Glutamatergic neuron (in vitro differentiated cells): ENCODE measurements around the gene RNF220. TPM values are rescaled to one million over a fixed set of nuclear protein-coding genes. Genes with fewer than 3 reads are reported as not detected.

Source experiments
- DNase-seq: peaks from one replicate; pipeline ENCODE4 v3.0.0; 2022
- H3K27ac Mint-ChIP-seq: one replicate; pipeline ENCODE4 v1.8.0; 2020; ENCODE audit warnings: mild to moderate bottlenecking, mixed read lengths, inconsistent platforms; ENCODE audit not compliant: unreplicated experiment
- H3K27me3 Mint-ChIP-seq: one replicate; pipeline ENCODE4 v1.8.0; 2020; ENCODE audit warnings: mild to moderate bottlenecking, moderate library complexity, mixed read lengths, inconsistent platforms; ENCODE audit not compliant: unreplicated experiment
- H3K36me3 Mint-ChIP-seq: one replicate; pipeline ENCODE4 v1.8.0; 2020; ENCODE audit warnings: mild to moderate bottlenecking, mixed read lengths, inconsistent platforms; ENCODE audit not compliant: unreplicated experiment
- H3K4me1 Mint-ChIP-seq: one replicate; pipeline ENCODE4 v1.8.0; 2020; ENCODE audit warnings: mild to moderate bottlenecking, low read depth, mixed read lengths, inconsistent platforms; ENCODE audit not compliant: unreplicated experiment
- H3K4me3 Mint-ChIP-seq: one replicate; pipeline ENCODE4 v1.8.0; 2020; ENCODE audit warnings: mild to moderate bottlenecking, mixed read lengths, inconsistent platforms; ENCODE audit not compliant: unreplicated experiment
- H3K9me3 Mint-ChIP-seq: one replicate; pipeline ENCODE4 v1.8.0; 2020; ENCODE audit warnings: mild to moderate bottlenecking, moderate library complexity, mixed read lengths, inconsistent platforms; ENCODE audit not compliant: unreplicated experiment
- CTCF ChIP-seq: fragments of 200-600 bp; sonication (generic); IDR thresholded peaks from one replicate; pipeline ENCODE4 v1.5.0; 2021; ENCODE audit not compliant: partially characterized antibody, unreplicated experiment
- long read RNA-seq: library from polyadenylated mRNA; unstranded; transcript quantifications from one replicate; pipeline ENCODE4 v2.0.0, GENCODE V29; 2020; ENCODE audit not compliant: unreplicated experiment
- total RNA-seq: library from RNA; stranded (reverse); fragmentation: NEBNext Ultra II Directional; extraction: Animal tissue kit (Norgen Biotek cat#: 25700); gene quantifications from one replicate; pipeline ENCODE4 v1.2.1, GENCODE V29; 2021; ENCODE audit not compliant: unreplicated experiment

The RNF220 gene
- 99.4 TPM for total RNA-seq
- long read RNA-seq, partial matches to known transcripts, result 4 of 15 reads
- long read RNA-seq, other reads (novel, unspliced or antisense), result 7 of 15 reads

GRCh38 chr1:44405031-44405797, at the start of gene RNF220:
TSS of gene RNF220 (plus strand) at chr1:44405255.
- H3K27me3 Mint-ChIP-seq, result peaks cover 22% of the 10 kb centered on the region
- no peak for TF ChIP-seq CTCF
- H3K4me3 Mint-ChIP-seq, result peak within 1 kb of the TSS; percentile 98
- peak within 1 kb of the TSS; percentile 77 for H3K27ac Mint-ChIP-seq
- peaks cover 18% of the 10 kb centered on the region for H3K9me3 Mint-ChIP-seq
- H3K4me1 Mint-ChIP-seq, result peaks cover 6% of the 10 kb centered on the region
- DNase-seq, result peak; percentile 78
- no peaks in the 10 kb centered on the region for H3K36me3 Mint-ChIP-seq

GRCh38 chr1:44355582-44356305, 49.3 kb upstream of the RNF220 start:
- H3K27ac Mint-ChIP-seq, result no peak overlapping the region
- H3K27me3 Mint-ChIP-seq, result no peaks in the 10 kb centered on the region
- no peak for DNase-seq
- H3K4me3 Mint-ChIP-seq, result peak overlapping the region; percentile 85
- no peaks in the 10 kb centered on the region for H3K36me3 Mint-ChIP-seq
- H3K9me3 Mint-ChIP-seq, result no peaks in the 10 kb centered on the region
- TF ChIP-seq CTCF, result no peak
- H3K4me1 Mint-ChIP-seq, result peaks cover 5% of the 10 kb centered on the region

- Mint-ChIP-seq H3K27ac (no peak overlapping the region), H3K27me3 (peaks cover under 1% of the 10 kb centered on the region), H3K4me3 (no peak overlapping the region), H3K36me3 (no peaks in the 10 kb centered on the region), H3K9me3 (no peaks in the 10 kb centered on the region), H3K4me1 (peaks cover 5% of the 10 kb centered on the region)
- DNase-seq, result no peak
- no peak for TF ChIP-seq CTCF
Observed at GRCh38 chr1:44357710-44358109, 47.3 kb upstream of the RNF220 start.

- Mint-ChIP-seq H3K4me1 (peaks cover 4% of the 10 kb centered on the region), H3K4me3 (no peak overlapping the region), H3K27ac (no peak overlapping the region), H3K36me3 (no peaks in the 10 kb centered on the region), H3K9me3 (no peaks in the 10 kb centered on the region), H3K27me3 (peaks cover 2% of the 10 kb centered on the region)
- no peak for TF ChIP-seq CTCF
- DNase-seq, result no peak
Observed at GRCh38 chr1:44359234-44359935, 45.7 kb upstream of the RNF220 start.
